Activated naive CD4-positive, alpha-beta T cell (primary cell): ENCODE measurements around the gene NEO1.
"Not testable (repeated sequence)": the region's sequence is repeated elsewhere in the genome, so short reads cannot be mapped to it uniquely, and the experiment has no call there.

Source experiments
- DNase-seq, 4 experiments: peaks; one replicate each; lab custom pipeline; 2025; lab: John Stamatoyannopoulos, UW

Gene NEO1

DNA sequence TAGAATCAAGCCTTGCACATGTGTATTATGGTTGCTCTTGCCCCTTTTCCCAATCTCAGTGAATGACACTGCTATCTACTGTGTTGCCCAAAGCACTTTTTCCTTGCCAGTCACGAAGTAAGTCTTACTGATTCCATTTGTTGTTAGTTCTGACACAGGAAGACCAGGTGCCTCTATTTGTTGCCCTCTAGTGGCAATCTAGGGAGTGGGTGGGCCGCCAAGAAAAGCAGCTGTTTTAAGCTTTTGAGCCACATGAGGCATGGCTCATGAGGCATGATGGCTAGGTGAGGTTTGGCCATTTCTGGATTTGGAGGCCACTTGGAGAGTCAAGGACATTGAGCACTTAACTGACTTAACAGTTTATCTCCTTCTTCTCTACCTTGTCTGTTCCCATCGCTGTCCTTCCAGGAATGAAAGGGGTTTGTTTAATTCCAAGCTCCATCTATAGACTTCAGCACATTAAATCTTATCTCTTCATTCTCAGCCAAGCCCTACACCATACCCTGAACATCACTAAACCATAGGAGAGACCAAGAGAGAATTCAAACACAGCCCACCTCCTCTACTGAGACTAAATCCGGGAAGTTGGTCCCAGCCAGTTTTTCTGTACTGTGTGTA lies 213.4 kb downstream of the NEO1 start:
- DNase-seq = peak in 1 of 4 experiments; percentile 24

DNA sequence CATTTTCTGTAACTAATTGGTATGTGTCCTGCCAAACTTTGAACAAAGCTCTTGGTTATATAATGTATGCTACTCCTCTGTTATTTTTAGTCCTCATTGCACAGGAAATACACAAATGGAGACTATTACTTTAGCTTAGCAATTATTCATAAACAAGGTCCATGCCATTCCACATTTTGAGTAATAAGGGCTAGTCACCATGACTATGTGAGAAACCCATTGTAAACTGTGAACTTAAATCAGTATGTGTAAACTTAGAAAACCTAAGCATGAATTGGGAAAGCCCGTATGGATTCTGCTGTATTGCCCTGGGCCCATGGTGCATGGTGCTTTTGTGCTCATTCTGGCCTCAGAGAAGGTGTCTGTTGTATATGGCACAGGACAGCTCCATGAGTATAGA lies 216.2 kb downstream of the NEO1 start:
- DNase-seq = no peak

DNA sequence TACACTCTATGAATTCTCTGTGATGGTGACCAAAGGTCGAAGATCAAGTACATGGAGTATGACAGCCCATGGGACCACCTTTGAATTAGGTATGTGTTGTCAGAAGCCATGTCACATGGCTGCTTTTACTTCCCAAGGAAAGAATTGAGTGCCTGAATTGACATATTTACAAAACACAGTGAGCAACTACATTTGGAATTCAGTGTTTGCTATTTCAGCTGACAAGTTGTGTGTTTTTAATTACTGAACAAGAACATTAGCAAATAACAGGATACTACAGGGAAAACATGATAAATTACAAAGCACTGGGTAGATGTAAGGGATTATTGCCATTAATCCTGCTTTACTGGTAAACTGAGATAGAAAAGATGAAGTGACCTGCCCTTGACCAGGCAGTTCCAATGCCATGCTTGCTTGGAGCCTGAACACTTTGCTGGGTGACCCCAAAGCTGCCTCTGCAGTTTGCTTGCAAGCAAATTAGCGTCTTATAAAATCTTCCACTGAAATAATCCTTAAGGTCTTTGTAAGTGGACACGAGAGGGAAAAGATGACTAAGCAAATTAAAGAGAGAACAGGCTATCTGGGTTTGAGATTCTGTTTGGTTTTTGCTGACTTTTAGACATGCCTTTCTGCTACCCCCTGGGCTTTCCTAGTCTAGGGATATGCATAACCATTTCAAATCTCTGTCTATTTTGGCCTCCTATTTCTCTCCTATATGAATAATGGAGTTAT lies 218.3 kb downstream of the NEO1 start:
- no peak for DNase-seq

DNA sequence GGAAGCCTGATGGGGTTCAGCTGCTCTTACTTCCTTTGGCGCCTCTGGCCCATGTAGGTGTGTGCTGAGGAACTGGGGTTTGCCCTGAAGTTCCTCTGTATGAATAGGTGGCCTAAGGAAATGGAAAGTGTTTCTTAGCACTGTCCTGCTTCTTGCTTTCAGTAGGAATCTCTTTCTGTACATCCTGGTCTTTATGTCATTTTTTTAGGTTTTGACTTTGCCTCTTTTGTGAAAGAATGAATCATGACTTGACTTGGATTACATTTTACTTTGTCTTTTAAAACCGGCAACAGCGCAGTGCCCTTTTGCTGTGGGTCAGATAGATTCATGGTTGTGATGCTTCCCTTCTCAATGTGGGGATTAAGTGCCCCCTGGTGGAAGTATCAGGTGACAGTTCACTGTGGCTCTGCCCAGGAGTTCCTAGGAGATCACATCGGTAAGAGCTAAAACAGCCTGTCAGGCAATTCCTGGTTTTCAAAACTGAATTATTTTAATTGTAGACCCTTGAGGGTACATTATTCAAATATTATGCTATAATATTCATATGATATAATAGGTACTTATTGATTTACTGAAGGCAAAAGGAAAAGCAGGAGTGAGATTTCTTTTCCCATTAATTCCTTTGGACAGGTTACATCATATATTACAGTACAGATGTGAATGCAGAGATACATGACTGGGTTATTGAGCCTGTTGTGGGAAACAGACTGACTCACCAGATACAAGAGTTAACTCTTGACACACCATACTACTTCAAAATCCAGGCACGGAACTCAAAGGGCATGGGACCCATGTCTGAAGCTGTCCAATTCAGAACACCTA lies 221.1 kb downstream of the NEO1 start:
- DNase-seq = no peak

DNA sequence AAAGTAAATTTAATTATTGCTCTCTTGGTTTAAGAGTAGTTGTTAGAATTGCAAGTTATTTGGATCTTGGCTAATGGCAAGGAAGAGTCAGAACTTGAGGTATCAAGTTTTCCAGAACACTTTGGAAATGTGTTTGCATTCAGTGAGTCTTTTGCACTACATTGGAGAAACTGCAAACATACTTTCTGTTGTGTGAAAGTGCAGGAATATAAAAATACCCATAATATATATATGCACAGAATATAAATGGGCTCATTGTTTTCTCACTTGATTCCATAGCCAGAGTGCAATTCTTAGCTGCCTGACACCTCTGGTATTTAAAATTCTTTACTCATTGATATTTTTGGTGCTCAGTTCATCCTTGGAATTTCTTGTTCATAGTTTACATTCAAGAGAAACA lies 223.6 kb downstream of the NEO1 start:
- DNase-seq = no peak

DNA sequence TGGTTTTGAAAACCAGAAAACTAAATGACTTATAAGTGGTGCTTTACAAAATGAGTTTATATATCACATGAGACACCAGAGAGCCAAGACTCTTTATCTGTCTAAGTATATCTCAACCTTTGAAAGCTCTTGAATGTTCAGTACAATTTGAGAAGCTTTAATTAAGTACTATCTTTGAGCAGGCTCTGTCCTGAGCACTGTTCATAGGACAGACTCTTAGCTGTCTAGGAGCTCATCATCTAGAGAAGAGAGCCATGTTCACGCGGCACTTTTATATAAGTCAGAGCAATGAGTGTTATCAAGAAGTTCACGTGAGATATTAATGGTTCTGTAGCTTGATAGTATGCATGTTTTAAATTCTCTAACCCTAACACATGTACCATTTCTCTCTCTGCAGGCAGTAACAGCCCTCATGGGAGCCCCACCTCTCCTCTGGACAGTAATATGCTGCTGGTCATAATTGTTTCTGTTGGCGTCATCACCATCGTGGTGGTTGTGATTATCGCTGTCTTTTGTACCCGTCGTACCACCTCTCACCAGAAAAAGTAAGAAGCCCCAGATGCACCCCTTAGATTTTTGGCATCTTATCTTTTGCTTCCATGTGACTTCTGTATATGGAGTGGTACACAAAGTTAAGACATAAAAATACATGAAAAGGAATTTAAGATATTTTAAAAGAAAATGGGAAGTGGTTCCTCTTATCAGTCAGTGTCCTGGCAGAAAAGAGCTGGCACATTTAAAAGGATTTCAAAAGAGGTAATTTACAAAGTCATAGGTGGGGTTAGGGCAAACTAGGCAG lies 230.5 kb downstream of the NEO1 start:
- no peak for DNase-seq

DNA sequence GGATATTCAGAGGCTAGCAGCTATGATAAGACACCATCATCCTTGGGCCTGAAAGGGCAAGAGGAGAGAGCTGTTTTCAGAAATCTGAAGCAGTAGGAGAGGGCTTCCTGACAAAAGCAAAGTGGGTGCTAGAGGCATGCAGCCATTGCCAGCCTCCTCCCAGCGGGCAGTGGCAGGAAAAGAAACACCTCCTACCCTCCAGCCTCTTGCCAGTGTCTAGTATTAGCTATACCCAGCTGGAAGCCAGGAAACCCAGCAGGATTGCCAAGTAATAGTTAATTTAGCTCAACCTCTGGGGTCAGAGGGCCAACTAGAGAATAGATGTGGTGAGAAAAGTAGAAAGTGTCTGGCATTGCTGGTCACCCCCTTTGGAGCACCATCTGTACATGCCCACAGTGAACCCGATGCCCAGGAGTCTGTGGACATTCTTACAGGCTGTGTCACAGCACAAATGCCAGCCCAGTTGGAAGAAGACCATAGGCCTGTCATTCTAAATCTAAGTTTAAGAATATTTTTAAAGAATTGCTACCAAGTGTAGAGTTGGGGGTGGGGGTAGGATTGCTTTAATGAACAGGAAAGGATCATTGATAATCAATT lies 231.2 kb downstream of the NEO1 start:
- DNase-seq = no peak

DNA sequence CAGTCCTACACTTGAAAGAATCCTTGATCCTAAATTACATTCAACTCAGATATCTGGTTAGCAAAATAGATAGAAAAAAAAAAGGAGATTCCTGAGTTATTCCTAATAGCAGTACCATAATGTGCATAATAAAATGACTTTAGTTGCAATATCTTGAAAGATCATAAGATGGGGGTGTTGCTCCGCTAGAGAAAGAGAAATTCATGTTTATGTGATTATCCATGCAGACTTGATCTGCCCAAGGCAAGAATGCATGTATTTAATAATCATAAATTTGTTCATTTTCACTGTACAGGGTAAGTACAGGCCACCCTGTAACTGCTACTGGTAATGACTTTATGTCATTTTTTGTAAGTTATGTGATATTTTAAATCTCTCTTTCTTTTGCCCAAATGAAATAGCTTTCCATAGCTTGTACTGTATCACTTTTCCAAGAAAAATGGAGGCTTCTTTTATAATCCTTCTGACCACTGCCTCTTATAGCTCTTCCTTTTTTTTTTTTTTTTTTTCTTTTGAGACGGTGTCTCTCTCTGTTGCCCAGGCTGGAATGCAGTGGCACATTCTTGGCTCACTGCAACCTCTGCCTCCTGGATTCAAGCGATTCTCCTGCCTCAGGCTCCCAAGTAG lies 231.9 kb downstream of the NEO1 start:
- DNase-seq = no peak

DNA sequence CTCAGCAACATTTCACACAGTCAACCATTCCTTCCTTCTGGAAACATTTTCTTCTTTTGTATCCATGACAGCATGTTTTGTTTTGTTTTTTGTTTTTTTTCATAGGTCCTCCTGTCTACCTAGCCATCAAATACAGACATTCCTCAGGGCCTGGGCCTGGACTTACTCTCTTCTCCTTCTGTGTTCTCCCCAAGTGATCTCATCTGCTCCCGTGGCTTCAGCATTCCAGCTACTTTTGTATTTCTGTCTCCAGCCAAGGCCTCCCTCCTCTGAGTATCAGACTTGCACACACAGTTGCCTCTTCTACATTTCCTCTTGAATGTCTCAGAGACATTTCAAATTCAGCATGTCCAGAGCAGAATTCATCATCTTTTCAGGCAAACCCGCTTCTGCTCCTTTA lies 234.0 kb downstream of the NEO1 start:
- DNase-seq = no peak

DNA sequence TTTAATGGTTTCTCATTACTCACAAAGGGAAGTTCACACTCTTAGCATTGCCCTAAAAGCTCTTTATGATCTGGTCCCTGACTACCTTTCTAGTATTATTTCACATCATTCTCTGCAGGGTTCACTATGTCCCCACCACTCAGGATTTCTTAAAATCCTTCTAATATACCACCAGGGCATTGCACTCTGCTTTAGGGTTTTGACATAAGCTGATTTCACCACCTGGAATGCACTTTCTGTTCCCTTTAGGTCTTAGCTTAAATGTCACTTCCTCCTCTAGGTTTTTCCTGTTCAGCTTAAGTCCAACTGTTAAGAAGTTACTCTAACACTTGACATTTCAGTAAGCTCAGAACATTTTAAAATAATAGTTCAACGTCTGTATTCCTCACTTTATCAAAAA lies 234.8 kb downstream of the NEO1 start:
- DNase-seq = no peak

DNA sequence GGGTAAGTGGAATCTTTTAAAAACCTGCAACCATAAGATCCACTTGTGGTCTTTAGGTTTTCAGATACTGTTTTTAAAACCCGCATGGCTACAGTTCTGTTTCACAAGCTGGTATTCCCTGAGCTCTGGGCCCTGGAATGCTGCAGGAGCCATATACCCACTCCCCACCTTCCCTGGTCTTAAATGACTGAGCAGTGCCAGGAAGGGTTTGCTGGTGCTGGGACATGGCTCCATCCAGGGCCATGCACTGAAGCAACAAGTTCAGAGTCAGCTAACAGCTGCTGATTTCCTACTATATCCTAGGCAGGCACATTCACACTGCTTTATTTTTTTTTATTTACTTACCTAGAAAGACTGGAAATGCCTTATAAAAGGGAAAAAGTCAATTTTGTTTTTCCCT lies 239.2 kb downstream of the NEO1 start:
- no peak for DNase-seq

DNA sequence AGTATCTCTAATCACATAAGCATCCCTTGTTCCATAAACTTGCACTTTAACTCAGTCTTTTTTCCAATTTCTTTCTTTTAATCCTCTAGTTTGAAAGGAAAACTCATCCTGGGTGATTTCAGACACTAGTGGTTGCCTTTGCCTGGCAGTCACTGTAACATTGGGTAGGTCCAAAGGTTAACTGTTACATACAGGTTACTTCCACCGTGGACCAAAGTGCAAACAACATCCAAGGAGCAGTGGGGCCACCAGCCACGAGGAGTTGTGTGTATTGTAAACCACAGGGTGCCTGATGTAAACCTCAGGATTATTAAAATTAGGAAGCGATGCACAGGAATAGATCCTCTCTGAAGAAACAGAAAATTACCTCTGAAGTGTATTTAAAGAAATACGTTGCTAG lies 241.5 kb downstream of the NEO1 start:
- DNase-seq = no peak

DNA sequence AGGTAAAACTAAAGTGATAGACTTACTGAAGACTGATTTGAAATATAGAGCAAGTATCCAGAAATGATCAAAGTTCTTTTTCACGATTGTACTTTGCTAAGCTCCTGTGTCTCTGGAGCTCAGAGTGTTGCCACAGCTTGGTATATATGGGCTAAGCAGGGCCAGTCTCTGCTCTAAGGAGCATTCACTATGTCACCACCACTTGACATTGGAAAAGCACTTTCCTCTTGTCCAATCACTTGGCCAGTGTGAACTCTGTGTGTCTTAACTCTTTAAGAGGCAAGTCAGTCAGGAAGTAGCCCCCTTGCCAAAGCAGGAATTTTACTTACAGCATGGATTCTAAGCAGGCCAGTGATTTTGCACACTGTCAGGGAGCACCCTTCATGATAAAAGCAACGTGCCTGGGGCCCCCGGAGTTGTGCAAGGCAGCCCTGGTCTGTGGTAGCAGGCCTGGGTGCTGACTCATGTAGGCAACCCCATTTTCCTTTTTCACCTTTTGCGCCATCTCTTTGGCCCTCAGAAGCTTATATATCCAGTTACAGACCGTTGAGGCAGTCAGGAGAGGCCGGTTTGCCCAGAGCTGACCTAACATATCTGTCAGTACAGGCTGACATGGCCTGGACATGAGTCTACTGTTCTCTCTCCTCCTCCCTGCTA lies 243.5 kb downstream of the NEO1 start:
- no peak for DNase-seq

DNA sequence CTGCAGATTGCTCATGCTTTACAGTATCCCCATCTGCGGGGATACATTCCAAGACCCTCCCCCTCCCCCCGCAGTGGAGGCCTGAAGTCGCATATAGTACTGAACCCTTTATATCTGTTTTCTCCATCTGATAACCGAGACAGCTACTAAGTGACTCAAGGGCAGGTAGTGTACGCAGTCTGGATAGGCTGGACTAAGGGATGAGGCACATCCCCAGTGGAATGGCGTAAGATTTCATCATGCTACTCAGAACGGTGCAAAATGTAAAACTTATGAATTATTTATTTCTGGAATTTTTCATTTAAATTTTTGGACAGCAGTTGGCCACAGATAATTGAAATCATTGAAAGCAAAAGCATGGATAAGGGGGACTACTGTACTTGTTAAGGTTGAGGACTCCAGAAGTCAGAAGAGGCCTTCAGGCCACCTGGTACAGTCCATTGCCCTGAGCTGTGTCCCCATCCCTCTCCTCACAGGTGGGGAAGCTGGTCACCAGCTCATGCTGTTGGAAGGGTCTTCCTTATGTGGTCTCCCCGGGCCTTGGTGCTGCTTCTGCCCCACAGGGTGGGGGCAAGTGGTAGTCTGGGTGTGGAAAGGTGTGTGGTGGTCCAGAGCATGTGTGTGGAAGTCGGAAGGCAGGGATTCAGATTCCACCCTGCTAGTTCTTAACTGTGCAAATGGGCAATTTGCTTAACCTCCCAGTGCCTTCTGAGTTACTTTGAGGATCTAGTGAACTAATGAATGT lies 244.5 kb downstream of the NEO1 start:
- DNase-seq = no peak

DNA sequence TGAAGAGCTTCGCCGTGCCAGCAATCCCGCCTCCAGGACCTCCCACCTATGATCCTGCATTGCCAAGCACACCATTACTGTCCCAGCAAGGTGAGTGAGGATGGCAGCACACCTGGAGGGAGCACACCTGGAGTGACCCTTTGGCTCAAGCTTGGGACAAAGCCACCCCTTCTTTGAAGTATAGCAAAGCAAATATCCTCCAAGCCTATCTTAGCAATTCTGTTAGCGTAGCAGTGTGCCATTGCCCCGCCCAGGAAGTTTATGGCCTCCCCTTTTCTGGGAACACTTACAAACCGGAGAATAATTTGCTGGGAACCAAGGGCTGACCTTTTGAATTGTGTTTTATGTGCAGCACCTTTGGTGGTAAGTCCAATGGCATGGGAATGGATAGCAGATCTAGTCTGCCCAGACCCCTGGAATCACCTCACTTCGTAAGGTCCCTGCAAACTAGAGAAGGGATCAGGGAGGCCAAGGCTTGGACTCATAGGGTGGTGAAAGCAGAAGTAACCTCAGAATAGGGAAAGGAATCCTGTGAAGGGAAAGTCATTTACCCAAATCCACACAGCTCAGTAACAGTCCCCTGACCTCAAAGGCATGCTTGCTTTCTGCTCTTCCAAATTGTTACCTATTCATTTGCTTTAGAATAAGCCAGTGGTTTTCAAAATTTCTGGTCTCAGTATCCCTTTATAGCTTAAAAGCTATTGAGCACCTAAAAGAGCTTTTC lies 246.4 kb downstream of the NEO1 start:
- no peak for DNase-seq

DNA sequence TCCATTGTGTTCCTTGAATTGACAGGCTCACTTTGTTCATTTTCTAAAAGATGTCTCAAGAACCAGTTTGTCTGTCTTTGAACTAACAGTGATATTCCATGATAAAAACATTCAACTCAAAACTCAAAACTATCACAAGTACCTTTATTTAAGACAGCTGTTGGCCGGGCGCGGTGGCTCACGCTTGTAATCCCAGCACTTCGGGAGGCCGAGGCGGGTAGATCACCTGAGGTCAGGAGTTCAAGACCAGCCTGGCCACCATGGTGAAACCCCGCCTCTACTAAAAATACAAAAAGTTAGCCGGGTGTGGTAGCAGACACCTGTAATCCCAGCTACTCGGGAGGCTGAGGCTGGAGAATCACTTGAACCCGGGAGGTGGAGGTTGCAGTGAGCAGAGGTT lies 248.0 kb downstream of the NEO1 start:
- DNase-seq = not testable (repeated sequence)

DNA sequence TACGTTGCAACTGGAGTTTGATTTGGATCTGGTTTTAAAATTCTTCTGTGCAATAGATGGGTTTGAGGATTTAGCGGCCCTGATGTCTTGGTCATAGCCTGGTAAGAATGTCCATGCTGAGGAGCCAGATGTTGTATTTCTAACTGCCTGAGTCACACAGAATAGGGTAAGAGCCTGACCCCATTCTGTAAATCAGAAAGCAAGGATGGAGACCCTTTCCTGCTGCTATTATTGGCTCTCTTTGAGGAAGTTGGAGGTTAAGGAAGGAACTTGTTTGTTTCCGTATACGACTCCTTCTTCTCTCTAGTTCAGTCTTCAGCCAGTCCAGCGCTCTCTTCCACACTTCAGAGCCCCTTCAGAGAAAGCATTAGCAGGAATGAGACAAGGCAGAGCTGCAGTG lies 251.4 kb downstream of the NEO1 start:
- no peak for DNase-seq

DNA sequence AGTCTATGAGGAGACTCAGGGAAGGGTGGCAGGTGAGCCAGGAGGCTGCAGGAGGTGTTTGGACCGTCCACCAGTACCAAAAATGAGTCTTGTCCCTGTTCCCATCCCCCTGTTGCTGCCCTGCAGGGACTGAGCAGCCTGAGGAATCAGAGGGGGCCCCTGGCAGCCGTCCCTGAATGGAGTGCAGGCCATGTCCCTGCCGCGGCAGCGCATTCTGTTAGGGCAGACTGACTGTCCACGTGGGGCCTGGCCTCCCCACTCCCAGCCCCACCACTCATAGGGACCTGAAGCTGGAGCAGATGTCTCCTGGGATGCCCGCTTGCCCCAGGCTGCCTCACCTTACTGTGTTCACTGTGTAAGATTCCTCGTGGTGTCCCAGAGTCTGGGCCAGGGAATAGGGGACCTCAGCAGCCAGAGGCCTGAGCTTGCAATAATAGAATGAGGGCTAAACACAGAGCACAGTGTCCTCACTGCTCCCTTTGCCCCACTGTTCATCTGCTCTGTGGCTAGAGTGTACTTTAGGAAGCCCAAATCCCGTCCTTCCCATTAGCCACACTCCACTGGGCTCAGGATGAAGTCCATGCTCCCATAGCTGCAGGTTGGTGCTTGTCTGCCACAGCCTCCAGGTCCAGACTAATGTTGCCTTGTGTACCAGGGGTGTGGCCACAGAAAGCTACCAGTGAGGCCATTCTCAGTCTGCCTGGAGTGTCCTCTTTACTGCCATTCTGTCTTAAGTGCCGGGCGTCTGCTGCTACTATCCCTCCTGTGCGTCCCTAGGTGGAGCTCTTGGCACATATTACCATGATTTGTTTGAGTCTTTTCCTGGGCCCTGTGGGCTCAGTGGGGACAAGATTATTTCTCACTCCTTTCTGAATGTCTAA lies 253.3 kb downstream of the NEO1 start:
- no peak for DNase-seq
